ENCODE measurements around the gene SLC5A10.
"Not testable (repeated sequence)": the region's sequence is repeated elsewhere in the genome, so short reads cannot be mapped to it uniquely, and the experiment has no call there.

The SLC5A10 gene

DNA sequence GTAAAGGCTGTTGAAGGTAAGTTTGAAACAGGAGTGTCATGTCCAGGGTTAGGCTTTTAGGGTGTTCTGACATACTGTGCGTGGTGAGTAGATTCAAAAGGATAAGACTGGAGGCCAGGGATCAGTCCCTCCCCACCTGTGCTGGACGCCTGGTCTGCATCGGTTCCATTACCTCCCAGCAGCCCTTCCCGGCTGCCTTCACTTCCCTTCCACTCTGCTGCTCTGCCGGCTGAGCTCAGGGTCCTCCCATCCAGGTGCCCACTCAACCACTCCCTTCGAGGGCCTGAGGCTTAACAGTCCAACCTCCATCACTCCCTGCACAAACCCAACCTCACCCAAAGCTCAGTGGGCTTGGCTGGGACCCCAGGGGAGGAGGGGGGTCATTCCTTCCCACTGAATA lies 4.1 kb upstream of the SLC5A10 start:
- DNase-seq (ENCODE audit: low spot score), result no peak

DNA sequence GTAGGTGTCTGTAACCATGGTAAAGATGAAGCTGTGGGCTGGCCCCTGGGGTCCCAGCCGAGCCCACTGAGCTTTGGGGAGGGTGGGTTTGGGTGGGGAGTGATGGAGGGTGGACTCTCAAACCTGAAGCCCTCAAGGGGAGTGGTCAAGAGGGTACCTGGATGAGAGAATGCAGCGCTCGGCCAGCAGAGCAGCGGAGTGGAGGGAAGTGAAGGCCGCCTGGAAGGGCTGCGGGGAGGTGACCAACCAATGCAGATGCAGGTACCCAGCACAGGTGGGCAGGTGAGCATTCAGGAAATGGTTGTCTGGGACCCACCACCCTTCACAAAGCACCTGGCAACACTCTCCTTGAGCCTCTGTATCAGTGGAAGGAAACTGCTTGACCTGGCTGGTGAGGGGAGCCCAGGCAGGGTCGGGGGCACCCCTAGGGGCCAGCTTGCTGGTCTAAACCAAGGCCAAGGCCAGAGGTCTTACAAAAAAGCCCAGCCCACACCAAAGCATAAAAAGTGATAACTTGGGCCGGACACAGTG lies 3.4 kb upstream of the SLC5A10 start:
- DNase-seq (ENCODE audit: low spot score), result no peak

DNA sequence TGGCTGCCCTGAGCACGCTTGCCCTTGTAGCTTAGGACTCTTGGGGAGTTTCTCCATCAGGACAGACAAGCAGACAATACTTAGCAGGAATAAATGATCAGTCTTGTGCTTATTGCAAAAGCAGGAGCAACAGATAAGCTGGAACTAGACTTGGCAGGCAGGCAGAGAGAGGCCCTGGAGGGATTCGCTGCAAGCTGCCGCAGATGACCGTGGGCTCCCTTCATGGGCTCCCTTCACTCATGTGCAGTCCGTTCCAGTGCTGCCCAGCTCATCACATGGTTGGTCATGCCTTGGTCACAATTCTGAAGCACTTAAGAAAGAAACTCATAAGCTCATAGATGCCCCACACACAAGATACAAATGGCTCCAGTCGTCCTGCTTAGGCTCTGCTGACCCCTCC lies 2.4 kb upstream of the SLC5A10 start:
- no peak for DNase-seq (ENCODE audit: low spot score)

- no peak for DNase-seq (ENCODE audit: low spot score)
Observed at GRCh38 chr17:18950346-18950745, 1.6 kb upstream of the SLC5A10 start.

DNA sequence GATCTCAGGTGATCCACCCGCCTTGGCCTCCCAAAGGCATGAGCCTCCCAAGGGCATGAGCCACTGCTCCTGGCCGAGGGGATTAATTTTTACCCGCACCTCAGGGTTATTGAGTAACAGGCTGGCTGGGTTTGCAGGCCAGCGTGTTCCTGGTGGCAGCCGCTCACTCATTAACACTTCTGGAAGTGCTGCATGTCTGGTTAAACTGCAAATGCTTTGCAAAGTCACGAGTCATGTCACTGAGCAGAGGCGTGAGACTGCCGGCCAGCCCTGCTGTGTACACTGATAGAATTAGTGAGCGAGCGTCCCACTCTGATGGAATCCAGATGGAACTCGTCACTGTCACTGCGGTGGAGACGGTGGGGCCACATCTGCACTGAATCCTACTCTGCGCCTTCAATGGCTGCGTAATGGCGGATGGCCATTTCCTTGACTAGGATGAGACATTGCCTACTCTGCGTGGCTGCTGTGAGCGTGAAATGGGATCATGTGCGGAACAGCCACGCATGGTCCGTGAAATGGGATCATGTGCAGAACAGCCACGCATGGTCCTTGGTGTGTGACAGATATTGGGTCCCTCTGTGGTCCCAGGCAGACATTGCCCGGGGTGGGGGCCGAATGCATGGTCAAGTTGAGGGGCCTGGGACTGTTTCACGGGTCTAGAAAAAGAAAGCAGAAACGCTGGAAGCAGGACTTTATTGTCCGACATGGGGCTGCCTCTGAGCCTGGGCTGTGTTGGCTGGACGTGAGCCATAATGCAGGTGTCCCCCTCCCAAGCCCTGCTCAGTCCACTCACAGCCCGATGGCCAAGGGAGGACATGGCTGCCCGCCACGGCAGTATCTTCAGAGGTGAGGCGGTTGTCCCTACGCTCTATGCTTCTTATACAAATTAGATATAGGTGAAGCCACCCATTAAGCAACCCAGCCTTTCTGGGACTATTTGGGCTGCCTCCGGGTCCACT lies 740 bp upstream of the SLC5A10 start:
- DNase-seq (ENCODE audit: low spot score), result no peak

DNA sequence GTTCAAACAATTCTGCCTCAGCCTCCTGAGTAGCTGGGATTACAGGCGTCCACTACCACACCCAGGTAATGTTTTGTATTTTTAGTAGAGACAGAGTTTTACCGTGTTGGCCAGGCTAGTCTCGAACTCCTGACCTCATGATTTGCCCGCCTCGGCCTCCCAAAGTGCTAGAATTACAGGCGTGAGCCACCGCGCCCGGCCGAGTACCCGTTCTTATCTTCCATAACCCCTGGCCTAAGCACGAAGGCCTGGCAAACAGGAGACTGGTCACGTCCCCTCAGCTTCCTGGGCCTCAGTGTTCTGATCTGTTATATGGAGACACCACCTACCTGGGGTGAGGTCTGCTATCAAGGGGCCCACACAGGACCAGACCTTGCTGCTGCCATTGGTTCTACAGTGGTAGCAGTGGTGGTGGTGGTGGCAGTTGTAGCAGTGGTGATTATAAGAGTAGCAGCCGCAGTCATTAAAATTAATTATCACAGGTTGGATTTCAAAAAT lies 1.3 kb downstream of the SLC5A10 start:
- no peak for DNase-seq (ENCODE audit: low spot score)

GRCh38 chr17:18954321-18954720 lies 2.4 kb downstream of the SLC5A10 start:
- DNase-seq (ENCODE audit: low spot score), result no peak

- DNase-seq (ENCODE audit: low spot score), result no peak
Observed at GRCh38 chr17:18955009-18955408, 3.0 kb downstream of the SLC5A10 start.

DNA sequence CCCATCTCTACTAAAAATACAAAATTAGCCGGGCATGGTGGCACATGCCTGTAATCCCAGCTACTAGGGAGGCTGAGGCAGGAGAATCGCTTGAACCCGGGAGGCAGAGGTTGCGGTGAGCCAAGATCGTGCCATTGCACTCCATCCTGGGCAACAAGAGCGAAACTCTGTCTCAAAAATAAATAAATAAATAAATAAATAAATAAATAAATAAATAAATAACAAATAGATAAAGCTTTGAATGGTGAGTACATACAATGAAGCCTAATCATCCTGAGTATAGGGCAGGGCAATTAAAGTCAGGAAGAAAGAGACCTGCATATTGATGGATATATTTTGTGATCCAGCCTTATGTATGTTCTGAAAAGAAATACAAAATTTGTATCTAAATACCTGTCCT lies 4.1 kb downstream of the SLC5A10 start:
- not testable (repeated sequence) for DNase-seq (ENCODE audit: low spot score)

- no peak for DNase-seq (ENCODE audit: low spot score)
Observed at GRCh38 chr17:18956581-18956980, 4.6 kb downstream of the SLC5A10 start.

DNA sequence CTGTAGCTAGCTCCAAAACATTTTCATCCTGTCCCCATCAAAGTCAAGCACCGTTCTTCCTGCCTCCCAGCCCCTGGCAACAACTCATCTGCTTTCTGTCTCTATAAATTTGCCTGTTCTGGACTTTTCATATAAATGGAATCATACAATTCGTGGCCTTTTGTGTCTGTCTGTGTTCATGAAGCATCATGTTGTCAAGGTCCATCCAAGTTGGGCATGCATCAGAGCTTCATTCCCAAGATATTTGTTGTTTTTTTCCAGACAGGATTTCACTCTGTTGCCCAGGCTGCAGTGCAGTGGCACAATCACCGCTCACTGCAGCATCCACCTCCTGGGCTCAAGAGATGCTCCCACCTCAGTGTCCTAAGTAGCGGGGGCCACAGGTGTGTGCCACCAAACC lies 5.9 kb downstream of the SLC5A10 start:
- no peak for DNase-seq (ENCODE audit: low spot score)

GRCh38 chr17:18958611-18959010 lies 6.6 kb downstream of the SLC5A10 start:
- DNase-seq (ENCODE audit: low spot score), result no peak

DNA sequence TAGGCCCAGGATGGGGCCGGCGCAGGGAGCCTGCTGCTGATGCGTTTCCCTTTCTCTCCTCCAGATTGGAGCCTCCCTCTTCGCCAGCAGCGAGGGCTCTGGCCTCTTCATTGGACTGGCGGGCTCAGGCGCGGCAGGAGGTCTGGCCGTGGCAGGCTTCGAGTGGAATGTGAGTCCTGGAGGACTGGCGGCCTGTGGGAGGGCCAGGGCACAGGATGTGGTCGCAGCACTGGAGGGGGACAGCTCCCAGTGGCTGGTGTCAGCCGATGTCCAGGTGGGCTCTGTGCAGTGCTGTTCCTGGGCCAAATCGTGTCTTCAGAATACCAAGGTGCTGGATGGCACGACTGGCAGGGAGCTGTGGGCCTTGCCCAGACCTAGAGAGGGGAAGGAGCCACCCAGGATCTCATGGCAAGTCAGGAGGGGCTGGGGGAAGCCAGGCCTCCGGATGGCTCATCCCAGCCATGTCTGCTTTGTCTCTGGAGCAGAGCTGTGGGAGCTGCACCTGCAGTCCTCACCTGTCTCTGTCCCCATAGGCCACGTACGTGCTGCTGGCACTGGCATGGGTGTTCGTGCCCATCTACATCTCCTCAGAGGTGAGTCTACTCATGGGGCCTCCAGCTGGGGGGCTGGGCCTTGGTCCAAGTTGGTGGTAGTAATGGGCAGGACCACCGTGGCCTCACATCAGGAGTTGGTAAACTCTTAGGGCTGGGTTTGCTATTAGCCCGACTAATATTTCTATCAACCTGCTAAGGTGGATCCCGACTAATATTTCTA lies 7.3 kb downstream of the SLC5A10 start:
- no peak for DNase-seq (ENCODE audit: low spot score)

DNA sequence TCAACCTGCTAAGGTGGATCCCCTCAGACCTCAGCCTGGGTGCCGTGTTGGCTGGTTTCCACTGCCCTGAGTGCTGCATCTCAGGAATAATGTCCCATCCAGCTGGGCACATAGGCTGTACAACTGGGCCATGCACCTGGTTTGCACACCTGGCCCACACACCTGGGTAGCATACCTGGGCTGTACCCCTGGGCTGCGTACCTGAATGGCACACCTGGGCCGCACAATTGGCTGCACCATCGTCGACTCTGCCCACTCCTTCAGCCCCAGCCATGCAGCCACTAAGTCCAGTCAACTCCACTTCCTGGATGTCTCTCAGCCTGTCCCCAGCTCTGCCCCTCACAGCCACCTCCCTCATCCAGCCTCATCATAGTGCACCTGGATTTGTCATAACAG lies 7.9 kb downstream of the SLC5A10 start:
- DNase-seq (ENCODE audit: low spot score), result no peak

GRCh38 chr17:18960241-18960665 lies 8.3 kb downstream of the SLC5A10 start:
- no peak for DNase-seq (ENCODE audit: low spot score)

DNA sequence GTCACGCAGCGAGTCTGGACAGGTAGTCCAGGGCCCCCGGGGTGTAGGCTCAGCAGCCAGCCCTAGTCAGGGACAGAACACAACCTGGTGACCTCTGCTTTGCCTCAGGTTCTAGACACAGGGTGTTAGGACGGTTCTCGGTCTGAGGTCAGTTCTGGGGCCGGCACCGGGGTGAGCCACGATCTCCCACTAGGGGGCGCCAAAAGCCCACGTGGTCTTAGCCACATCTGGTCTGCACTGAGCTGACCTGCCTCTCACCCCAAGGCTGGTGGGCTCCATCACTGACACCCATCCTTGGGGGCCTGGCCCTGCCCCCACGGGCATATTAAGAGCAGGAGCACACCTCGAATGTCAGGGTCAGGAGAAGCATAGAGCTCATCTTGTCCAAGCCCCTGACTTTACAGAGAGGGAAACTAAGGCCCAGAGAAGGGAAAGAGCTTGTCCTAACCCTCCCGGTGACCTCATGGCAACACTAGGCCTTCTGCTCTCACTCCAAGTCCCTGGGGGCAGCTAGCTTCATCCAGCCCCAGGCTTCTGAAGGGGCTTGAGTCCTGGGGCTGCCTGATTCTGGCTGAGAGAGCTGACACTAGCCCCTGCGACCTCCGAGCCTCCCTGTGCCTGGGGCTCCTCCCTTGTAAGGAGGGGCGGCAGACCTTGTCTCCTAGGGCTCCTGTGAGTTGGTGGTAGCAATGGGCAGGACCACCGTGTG lies 9.0 kb downstream of the SLC5A10 start:
- DNase-seq (ENCODE audit: low spot score), result peak; percentile 77

- peak; percentile 12 for DNase-seq (ENCODE audit: low spot score)
Observed at GRCh38 chr17:18961634-18962493, 9.9 kb downstream of the SLC5A10 start.

- DNase-seq (ENCODE audit: low spot score), result no peak
Observed at GRCh38 chr17:18962494-18962815, 10.5 kb downstream of the SLC5A10 start.

GRCh38 chr17:18963126-18964017 lies 11.4 kb downstream of the SLC5A10 start:
- DNase-seq (ENCODE audit: low spot score), result no peak

DNA sequence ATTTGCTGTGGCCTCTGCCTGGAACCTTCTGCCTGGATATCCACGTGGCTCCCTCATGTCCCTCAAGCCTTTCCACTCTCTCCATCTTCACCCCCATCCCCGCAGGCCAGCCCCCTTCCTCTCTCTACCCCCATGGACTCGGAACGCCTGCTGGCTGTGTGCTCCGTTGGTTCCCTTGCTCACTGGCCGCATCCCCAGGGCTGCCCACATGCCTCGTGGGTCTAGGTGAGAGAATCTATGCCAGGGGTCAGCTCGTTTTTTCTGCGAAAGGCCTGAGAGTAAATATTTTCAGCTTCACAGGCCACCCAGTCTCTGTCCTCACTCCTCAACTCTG lies 12.0 kb downstream of the SLC5A10 start:
- no peak for DNase-seq (ENCODE audit: low spot score)

All from CD4-positive, alpha-beta T cell treated with Interleukin-15 for 4 hours (primary cell).